Measurements from ENCODE around the gene MAP3K15.

The MAP3K15 gene

GRCh38 chrX:19388741-19389140 is 126.6 kb downstream of the MAP3K15 start:
- DNase-seq, result no peak

DNA sequence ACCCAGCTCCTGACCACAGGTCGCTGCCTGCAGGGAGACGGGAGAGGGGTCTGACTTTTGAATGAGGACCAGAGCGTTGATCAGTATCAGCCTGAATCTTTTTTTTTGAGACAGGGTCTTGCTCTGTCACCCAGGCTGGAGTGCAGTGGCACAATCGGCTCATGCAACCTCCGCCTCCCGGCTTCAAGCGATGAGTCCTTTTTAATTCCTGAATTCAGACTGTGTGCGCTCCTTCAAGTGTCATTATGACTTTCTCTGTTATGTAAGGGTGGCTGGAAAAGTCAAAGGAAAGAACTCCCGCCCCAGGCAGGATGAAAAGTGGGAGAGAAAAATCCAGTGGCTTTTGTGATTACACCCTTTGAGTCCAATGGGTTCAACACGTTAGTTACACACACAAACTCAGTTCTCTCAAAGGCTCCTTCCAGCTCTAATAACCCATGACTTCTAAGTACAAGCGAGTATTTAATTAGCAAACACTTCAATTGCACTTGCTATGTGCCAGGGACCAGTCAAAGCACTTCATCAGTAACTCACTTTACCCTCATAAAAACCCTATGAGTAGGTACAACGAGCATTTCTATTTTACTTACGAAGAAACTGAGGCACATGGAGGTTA is 127.1 kb downstream of the MAP3K15 start:
- DNase-seq, result no peak

- DNase-seq, result no peak
These were observed 128.6 kb downstream of the MAP3K15 start for GRCh38 chrX:19386679-19387078.

GRCh38 chrX:19382555-19383145 is 132.7 kb downstream of the MAP3K15 start:
- peak; percentile 41 for DNase-seq

- DNase-seq, result no peak
These were observed 134.0 kb downstream of the MAP3K15 start for GRCh38 chrX:19381326-19381725.

- DNase-seq, result no peak
These were observed 137.5 kb downstream of the MAP3K15 start for GRCh38 chrX:19377799-19378198.

DNA sequence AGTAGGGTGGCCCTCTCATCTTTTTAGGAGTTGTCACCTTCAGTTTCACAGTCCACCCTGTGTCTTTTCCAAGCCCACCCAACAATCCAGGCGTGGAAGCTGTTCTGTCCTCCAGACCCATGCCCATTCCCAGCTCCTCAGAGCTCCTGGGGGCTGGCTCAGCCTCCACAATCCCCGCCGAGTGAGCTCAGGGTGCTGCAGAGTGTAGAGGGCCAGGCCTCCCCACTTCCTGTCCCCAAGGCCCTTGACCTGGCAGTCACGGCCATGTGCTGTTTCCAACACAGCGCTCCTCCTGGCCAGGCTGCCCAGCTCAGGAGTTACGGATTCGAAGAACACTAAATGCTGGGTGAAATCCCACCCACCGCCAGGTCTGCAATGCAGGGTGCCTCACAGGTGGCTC is 139.8 kb downstream of the MAP3K15 start:
- no peak for DNase-seq

DNA sequence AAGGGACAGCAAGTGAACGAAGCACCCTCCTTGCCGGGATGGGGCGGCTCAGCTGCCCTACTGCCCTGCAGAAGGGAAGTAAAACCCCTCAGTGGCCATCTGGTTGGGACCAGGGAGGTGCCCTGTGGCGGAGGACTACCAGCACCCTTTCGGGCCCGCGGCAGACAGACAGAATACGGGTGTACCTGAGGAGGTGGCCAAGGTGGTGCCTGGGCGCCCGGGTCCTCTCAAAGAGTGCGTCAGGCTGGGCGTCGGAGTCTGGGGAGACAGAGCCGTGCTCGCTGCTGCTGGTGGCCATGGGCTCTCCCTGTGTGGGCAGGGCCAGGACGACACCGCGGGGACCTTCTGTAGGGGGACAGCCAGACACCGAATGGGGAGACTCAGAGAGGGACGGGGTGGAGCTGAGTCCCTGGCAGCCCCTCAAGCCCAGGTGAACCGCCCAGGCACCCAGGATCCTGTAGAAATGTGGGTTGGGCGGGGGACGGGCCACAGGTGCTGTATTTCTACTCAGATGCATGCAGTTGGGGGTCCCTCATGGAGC is 141.9 kb downstream of the MAP3K15 start:
- DNase-seq, result no peak

DNA sequence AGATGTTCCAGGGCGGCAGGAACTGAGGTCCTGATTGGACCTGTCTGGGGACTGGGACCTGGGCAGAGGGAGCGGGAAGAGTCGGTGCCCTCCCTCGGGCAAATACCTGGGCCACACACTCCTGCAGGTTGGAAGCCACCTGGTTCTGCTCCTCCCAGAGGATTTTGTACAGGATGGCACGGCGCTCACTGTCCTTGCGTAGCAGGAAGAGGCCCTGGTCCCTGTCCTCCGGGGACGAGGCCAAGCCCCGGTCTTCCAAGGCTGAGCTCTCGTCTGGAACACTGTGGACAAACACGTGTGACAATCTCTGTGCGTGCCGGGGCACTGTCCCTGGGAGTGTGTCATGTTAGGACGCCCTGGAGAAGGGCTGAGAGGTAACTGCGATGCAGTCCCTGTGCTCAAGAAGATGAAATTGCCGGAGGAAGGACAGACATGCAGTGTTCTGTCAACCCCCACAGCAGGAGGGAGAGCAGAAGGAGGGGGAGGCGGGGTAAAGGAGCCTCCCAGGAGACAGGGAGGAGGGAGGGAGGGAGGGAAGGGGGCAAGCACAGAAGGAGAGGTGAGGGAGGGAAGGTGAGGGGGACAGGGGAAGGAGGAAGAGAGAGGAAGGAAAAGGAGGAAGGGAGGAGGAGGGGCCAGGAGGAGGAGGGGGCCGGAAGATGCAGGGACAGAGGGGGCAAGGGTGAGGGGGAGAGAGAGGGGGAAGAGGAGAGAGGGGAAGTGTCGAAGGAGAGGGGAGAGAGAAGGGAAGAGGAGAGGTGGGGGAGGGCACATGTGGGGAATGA is 142.6 kb downstream of the MAP3K15 start:
- no peak for DNase-seq

GRCh38 chrX:19372170-19372546 is 143.2 kb downstream of the MAP3K15 start:
- DNase-seq, result peak; percentile 80

DNA sequence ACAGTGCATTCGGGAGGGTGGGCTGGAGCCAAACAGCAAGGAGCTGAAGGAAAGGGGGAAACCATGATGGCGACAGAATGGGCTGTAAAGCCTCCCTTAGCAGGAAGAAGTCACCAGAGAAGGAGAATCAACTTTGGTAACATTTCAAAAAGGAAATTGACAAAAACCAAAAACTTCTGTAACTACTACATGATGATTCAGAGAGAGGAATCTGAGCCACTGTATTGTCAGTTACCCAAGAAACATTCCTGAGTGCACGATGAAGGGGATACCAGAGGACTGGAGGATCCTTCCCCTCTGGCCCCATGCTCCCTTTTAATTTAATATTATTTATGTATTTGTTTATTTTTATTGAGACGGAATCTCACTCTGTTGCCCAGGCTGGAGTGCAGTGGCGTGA is 145.2 kb downstream of the MAP3K15 start:
- no peak for DNase-seq

- DNase-seq, result no peak
These were observed 146.7 kb downstream of the MAP3K15 start for GRCh38 chrX:19368576-19368975.

DNA sequence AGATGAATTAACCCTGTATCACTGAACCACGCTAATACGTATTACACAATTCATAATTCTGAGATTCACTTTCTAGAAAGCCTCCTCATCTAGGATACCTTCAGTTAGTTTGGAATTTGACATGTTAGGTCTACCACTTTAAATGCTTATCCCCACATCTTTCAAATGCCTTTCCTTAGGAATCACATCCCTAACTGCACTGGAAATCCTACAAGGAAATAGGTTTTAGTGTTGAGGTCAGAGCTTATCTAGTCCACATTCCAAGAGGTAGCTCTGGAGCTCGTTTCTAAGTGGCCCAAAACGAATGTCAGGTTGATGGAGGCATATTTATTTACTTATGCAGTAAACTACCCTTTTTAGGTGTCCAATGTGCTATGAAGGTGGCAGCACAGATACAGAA is 153.6 kb downstream of the MAP3K15 start:
- no peak for DNase-seq

DNA sequence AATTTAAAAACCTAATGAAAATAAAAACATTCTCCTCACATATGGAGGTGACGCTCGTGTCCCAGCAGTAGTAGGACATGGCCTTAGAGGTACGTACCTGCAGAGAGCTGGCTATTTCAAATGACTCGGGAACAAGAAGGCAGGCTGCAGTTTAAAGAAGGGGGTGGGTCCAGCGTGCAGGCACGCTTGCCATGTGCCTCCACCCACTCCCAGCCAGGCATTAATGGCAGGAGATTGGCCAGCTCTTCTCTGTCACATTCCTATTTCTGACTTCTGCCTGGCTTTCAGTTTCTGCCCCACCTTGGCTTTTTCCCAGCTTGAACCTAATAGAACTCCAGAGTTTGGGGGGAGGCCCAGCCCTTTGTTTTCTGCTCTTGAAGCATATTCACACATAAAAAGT is 154.4 kb downstream of the MAP3K15 start:
- no peak for DNase-seq

GRCh38 chrX:19358521-19358920 is 156.8 kb downstream of the MAP3K15 start:
- DNase-seq, result no peak

- no peak for DNase-seq
These were observed 160.7 kb downstream of the MAP3K15 start for GRCh38 chrX:19354625-19355024.

DNA sequence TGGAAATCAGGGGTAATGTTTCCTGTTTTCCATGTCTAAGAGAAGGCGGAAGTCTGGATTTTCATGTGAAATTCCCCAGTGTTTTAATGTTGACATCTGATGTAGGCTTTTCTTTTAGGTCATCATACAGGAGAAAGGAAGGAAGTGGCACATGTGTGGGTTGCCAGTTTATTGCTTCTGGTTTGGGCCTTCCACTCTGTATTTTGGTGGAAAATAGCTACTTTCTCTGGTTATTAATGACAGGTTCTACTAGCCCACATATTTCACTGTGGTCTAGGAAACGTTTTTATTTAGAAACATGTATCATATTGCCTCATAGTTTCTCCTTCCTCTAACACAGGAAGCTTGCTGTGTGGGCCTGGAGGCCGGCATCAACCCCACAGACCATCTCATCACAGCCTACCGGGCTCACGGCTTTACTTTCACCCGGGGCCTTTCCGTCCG is 164.3 kb downstream of the MAP3K15 start:
- DNase-seq, result no peak

DNA sequence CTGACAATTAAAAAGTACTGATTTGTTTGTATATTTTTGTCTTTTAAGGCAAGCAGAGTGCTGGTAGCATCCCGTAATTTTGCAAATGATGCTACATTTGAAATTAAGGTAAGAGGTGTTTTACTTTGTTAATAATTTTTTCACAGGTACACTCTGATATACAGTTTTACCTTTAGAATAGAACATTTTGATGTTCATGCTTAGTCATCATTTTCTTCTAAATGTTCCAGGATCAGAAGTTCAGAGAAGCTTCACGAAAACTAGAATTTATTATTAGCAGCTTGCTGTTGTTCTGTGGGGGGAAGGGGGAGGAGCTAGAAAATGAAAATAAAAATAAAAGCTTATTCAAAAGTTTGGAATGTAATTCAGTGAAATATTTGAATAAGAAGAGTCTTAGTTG is 166.0 kb downstream of the MAP3K15 start:
- DNase-seq, result no peak

GRCh38 chrX:19347916-19348315 is 167.4 kb downstream of the MAP3K15 start:
- no peak for DNase-seq

GRCh38 chrX:19344661-19345060 is 170.6 kb downstream of the MAP3K15 start:
- DNase-seq, result no peak

DNA sequence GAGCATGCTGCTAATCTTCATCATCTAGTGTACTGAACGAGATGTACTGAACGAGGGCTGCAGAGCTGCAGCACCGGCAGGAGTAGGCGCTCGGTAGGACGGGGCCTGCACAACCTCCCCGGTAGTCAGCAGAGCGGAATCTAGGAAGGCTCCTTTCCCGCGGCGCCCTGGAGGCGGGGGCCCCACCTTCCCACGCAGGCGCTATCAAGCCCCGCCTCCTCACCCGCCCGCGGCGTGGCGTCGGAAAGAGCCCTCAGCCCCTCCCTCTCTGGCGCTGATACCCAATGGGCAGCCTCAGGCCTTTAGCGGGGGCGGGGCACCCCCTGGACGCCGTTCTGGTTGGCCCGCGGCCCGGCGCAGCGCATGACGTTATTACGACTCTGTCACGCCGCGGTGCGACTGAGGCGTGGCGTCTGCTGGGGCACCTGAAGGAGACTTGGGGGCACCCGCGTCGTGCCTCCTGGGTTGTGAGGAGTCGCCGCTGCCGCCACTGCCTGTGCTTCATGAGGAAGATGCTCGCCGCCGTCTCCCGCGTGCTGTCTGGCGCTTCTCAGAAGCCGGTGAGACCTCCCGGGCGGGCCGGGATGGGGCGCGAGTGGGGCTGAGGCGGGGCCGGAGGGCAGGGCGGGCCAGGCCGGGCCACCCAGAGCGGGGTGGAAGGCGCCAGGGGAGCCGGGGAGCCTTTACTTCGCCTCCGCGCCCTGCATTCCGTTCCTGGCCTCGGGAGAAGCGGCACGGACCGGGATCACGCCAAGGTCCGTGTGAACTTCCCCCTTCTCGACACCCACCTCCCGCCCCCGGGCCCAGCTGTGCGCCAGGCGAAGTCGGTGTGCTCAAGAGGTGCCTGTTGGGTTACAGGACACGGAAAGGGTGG is 171.5 kb downstream of the MAP3K15 start, which contains the start of gene PDHA1:
PDHA1 (plus strand) TSS at position 393 of the 874 bp plus-strand sequence; CDS start at position 504, 111 bp downstream.
- DNase-seq, result peak; percentile 94

DNA sequence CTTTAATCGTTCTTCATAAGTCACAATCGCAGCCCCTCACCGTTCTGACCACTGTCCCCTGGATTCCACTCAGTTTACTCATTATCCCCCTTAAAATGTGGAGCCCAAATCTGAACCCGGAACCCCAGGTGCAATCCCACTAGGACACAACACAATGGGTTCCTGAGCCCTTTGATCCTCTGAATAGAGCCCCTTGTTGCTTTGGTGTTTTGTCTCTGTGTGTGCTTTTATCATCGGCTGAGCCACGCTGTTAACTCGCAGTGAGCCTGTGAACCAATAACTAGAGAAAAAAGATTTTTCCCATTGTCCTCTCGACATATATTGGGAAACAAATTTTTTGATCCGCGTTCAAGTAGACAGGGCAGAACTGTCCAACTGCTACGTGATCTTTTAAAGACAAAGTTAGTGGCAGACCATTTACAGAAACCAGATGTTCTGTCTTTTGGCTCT is 172.2 kb downstream of the MAP3K15 start:
- DNase-seq, result no peak
